CD4-positive, CD25-positive, alpha-beta regulatory T cell (primary cell): Measurements from ENCODE around the gene TMEM185B. TPM values are rescaled to one million over a fixed set of nuclear protein-coding genes. Genes with fewer than 3 reads are reported as not detected.
A peak's percentile ranks its signal among the peaks of the same experiment; 100 is the strongest.

Experiments used
- ATAC-seq, 2 donors: fragments of 150-1000 bp; cut with Tn5 transposase; one replicate each; pipeline ENCODE4 v1.10.0; 2021; ENCODE audit warnings: low read depth in 2 of 2, moderate number of reproducible peaks in 2 of 2, moderate library complexity in 1 of 2
- DNase-seq, 3 donors: peaks; one replicate each; pipeline versions ENCODE4 v3.0.0 to v3.0.0-alpha.2; 2012 to 2022; ENCODE audit warnings: mixed read lengths in 1 of 3
- H3K27ac ChIP-seq: one replicate; pipeline ENCODE4 v1.7.0; 2013; ENCODE audit warnings: mild to moderate bottlenecking, low read length; ENCODE audit not compliant: insufficient read depth, poor library complexity, severe bottlenecking
- H3K27me3 ChIP-seq: one replicate; pipeline ENCODE4 v1.7.0; 2013; ENCODE audit warnings: low read length; ENCODE audit not compliant: control insufficient read depth, insufficient read depth
- H3K36me3 ChIP-seq: one replicate; pipeline ENCODE4 v1.7.0; 2013; ENCODE audit warnings: mild to moderate bottlenecking, low read length, moderate library complexity; ENCODE audit not compliant: control insufficient read depth, insufficient read depth
- H3K4me1 ChIP-seq: 2 replicates; pipeline ENCODE4 v1.7.0; 2013; ENCODE audit warnings: mild to moderate bottlenecking, low read length; ENCODE audit not compliant: insufficient read depth, control insufficient read depth, poor library complexity, severe bottlenecking
- H3K4me3 ChIP-seq: one replicate; pipeline ENCODE4 v1.7.0; 2013; ENCODE audit warnings: low read depth, mild to moderate bottlenecking, low read length, moderate library complexity
- H3K9me3 ChIP-seq, 2 experiments: 1 replicate in 1 of 2; 2 replicates in 1 of 2; pipeline ENCODE4 v1.7.0; 2013; ENCODE audit warnings: low read length in 2 of 2, mild to moderate bottlenecking in 1 of 2, moderate library complexity in 1 of 2; ENCODE audit not compliant: control insufficient read depth in 2 of 2
- H3K27ac Mint-ChIP-seq, 3 donors: one replicate each; pipeline ENCODE4 v1.8.0; 2020 to 2022; ENCODE audit warnings: mild to moderate bottlenecking in 3 of 3, mixed read lengths in 3 of 3, moderate library complexity in 2 of 3
- H3K27me3 Mint-ChIP-seq: one replicate; pipeline ENCODE4 v1.8.0; 2022; ENCODE audit warnings: mild to moderate bottlenecking, mixed read lengths
- H3K36me3 Mint-ChIP-seq: one replicate; pipeline ENCODE4 v1.8.0; 2020; ENCODE audit warnings: mixed read lengths
- H3K4me1 Mint-ChIP-seq, 4 donors: one replicate each; pipeline ENCODE4 v1.8.0; 2020 to 2022; ENCODE audit warnings: mixed read lengths in 4 of 4, mild to moderate bottlenecking in 1 of 4
- H3K4me3 Mint-ChIP-seq, 4 donors: one replicate each; pipeline ENCODE4 v1.8.0; 2020 to 2022; ENCODE audit warnings: mild to moderate bottlenecking in 4 of 4, mixed read lengths in 4 of 4, moderate library complexity in 3 of 4
- H3K9me3 Mint-ChIP-seq, 7 donors: one replicate each; pipeline ENCODE4 v1.8.0; 2020 to 2022; ENCODE audit warnings: mixed read lengths in 7 of 7, mild to moderate bottlenecking in 3 of 7, moderate library complexity in 2 of 7
- polyA plus RNA-seq, 4 donors: library from polyadenylated mRNA; unstranded; fragments of 300-500 nt; fragmentation: Illumina TruSeq; gene quantifications; one replicate each; pipeline ENCODE4 v1.2.3, GENCODE V29; 2021
- total RNA-seq: library from RNA; stranded (reverse); gene quantifications from one replicate; pipeline ENCODE4 v1.2.3, GENCODE V29; 2022

TMEM185B gene
- total and polyA plus RNA-seq, 5 donors from 2014 or later: 15.6 to 23.3 (median 17.7) TPM

DNA sequence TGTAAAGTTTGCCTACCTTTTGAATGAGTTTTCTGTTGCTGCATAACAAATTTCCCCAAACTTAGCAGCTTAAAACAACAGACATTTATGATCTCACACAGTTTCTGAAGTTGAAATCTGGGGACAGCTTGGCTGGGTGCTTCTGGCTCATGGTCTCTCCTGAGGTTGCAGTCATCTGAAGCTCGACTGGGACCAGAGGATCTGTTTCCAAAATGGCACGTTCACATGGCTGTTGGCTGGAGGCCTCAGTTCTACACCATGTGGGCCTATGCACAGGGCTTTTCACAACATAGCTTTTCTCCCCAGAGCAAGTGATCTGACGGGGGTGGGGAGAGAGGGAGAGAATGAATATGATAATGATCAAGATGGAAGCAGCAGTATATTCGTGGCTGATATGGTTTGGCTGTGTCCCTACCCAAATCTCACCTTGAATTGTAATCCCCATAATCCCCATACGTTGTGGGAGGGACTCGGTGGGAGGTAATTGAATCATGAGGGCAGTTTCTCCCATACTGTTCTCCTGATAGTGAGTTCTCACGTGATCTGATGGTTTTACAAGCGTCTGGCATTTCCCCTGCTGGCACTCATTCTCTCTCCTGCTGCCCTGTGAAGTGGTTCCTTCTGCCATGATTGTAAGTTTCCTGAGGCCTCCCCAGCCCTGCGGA, 32.9 kb upstream of the TMEM185B start:
- Mint-ChIP-seq H3K4me1 (peaks cover 27 to 60% (median 52%) of the 10 kb centered on the region in 4 donors), H3K9me3 (peaks cover 0 to 9% (median 0%) of the 10 kb centered on the region in 7 donors), H3K27me3 (peaks cover 4% of the 10 kb centered on the region), H3K36me3 (peaks cover 8% of the 10 kb centered on the region), H3K4me3 (peak overlapping the region in 1 of 4 donors; percentile 99), H3K27ac (peak overlapping the region in 1 of 3 donors; percentile 85)
- ATAC-seq (no peak), DNase-seq (no peak)
- H3K36me3 ChIP-seq: no peaks in the 10 kb centered on the region
- no peak overlapping the region for H3K4me3 ChIP-seq
- peaks cover 24% of the 10 kb centered on the region for H3K4me1 ChIP-seq
- H3K27me3 ChIP-seq: no peaks in the 10 kb centered on the region
- H3K9me3 ChIP-seq: peaks cover 0 to 8% of the 10 kb centered on the region in 2 experiments
- no peak overlapping the region for H3K27ac ChIP-seq

DNA sequence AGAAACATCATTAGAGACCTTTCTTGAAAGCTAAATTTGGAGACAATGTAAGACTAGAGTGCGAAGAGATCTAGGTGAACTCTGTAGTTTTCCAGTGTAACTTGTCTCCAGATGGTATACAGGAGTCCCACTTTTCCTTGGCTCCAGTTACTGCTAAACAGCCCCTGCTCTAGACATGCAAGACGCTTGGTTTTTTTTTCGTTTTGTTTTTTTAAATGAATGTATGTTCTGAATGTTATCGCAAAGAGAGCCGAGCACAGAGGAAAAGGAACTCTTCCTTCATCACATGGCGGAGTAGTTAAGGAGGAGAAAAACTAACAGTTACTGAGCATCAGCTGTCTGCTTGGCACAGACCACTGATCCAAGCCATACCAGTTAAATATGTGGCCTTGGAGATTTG, 31.9 kb upstream of the TMEM185B start:
- ATAC-seq: no peak
- Mint-ChIP-seq H3K27ac (peak overlapping the region in 2 of 3 donors; percentile 45 to 86), H3K4me1 (peaks cover 28 to 64% (median 52%) of the 10 kb centered on the region in 4 donors)

DNA sequence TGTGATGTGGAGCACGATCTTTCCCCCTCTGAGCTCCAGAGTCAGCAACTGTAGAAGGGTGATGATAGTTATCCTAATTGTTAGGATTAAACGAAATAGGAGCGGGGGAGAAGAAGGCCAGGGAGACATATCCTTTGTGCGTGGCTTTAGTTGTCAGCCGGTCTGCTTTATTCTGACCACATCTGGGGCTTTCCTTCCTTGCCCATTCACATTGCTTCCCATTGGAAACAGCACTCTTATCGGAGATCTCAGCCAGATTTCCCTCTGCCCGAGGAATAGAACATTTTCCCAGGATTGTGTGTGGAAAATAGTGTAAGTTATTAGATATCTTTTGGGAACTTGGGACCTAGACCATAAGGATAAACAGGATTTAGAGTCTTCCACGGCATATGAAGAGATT, 31.0 kb upstream of the TMEM185B start:
- Histone ChIP-seq H3K9me3 (no peaks in the 10 kb centered on the region), H3K4me1 (peaks cover 24% of the 10 kb centered on the region), H3K4me3 (peak overlapping the region; percentile 82), H3K36me3 (no peaks in the 10 kb centered on the region), H3K27ac (no peak overlapping the region), H3K27me3 (no peaks in the 10 kb centered on the region)
- DNase-seq (no peak), ATAC-seq (no peak)
- peak overlapping the region; percentile 7 to 86 (median 14) for H3K27ac Mint-ChIP-seq
- peak overlapping the region; percentile 91 to 99 (median 93) for H3K4me3 Mint-ChIP-seq
- peaks cover 0 to 2% (median 0%) of the 10 kb centered on the region in 7 donors for H3K9me3 Mint-ChIP-seq
- peaks cover 13% of the 10 kb centered on the region for H3K27me3 Mint-ChIP-seq
- peaks cover 8% of the 10 kb centered on the region for H3K36me3 Mint-ChIP-seq
- peaks cover 33 to 65% (median 52%) of the 10 kb centered on the region in 4 donors for H3K4me1 Mint-ChIP-seq

More for the DNA sequence above, 31.9 kb upstream of the TMEM185B start:
- Histone ChIP-seq H3K36me3 (no peaks in the 10 kb centered on the region), H3K9me3 (peaks cover 0 to 2% of the 10 kb centered on the region in 2 experiments), H3K27ac (no peak overlapping the region), H3K4me3 (no peak overlapping the region), H3K4me1 (peaks cover 24% of the 10 kb centered on the region), H3K27me3 (no peaks in the 10 kb centered on the region)
- Mint-ChIP-seq H3K36me3 (peaks cover 8% of the 10 kb centered on the region), H3K27me3 (peaks cover 7% of the 10 kb centered on the region), H3K9me3 (peaks cover 0 to 3% (median 0%) of the 10 kb centered on the region in 7 donors), H3K4me3 (peak overlapping the region; percentile 88 to 99 (median 93))
- DNase-seq: no peak

GRCh38 chr2:120253021-120253882, 30.1 kb upstream of the TMEM185B start:
- peak overlapping the region; percentile 69 for H3K27ac ChIP-seq
- Mint-ChIP-seq H3K4me3 (peak overlapping the region; percentile 91 to 99 (median 93)), H3K9me3 (peaks cover 0 to 2% (median 0%) of the 10 kb centered on the region in 7 donors), H3K27me3 (peaks cover 22% of the 10 kb centered on the region), H3K4me1 (peaks cover 31 to 61% (median 49%) of the 10 kb centered on the region in 4 donors), H3K36me3 (peaks cover under 1% of the 10 kb centered on the region), H3K27ac (peak overlapping the region; percentile 61 to 86 (median 84))
- no peaks in the 10 kb centered on the region for H3K27me3 ChIP-seq
- no peaks in the 10 kb centered on the region for H3K36me3 ChIP-seq
- H3K9me3 ChIP-seq: no peaks in the 10 kb centered on the region
- H3K4me3 ChIP-seq: peak overlapping the region; percentile 82
- peak; percentile 10 to 56 (median 44) for DNase-seq
- peaks cover 24% of the 10 kb centered on the region for H3K4me1 ChIP-seq
- ATAC-seq: peak; percentile 20 to 22

- no peaks in the 10 kb centered on the region for H3K9me3 ChIP-seq
- Mint-ChIP-seq H3K27ac (peak within 1 kb of the TSS; percentile 86 to 97 (median 95)), H3K4me1 (peaks cover 22 to 53% (median 42%) of the 10 kb centered on the region in 4 donors), H3K27me3 (peaks cover 25% of the 10 kb centered on the region), H3K4me3 (peak within 1 kb of the TSS; percentile 98 to 99 (median 98)), H3K36me3 (no peaks in the 10 kb centered on the region), H3K9me3 (peaks cover 0 to 2% (median 0%) of the 10 kb centered on the region in 7 donors)
- DNase-seq: peak; percentile 98 to 99 (median 99)
- peaks cover 24% of the 10 kb centered on the region for H3K4me1 ChIP-seq
- peak; percentile 92 to 93 for ATAC-seq
- peak within 1 kb of the TSS; percentile 88 for H3K4me3 ChIP-seq
- H3K36me3 ChIP-seq: no peaks in the 10 kb centered on the region
- H3K27ac ChIP-seq: peak within 1 kb of the TSS; percentile 69
- no peaks in the 10 kb centered on the region for H3K27me3 ChIP-seq
Measured at GRCh38 chr2:120252225-120253020, 29.2 kb upstream of the TMEM185B start, which contains the start of gene RALB. Gene RALB (plus strand): TSS chr2:120252852. CDS start chr2:120278665, 25,813 bp downstream.

DNA sequence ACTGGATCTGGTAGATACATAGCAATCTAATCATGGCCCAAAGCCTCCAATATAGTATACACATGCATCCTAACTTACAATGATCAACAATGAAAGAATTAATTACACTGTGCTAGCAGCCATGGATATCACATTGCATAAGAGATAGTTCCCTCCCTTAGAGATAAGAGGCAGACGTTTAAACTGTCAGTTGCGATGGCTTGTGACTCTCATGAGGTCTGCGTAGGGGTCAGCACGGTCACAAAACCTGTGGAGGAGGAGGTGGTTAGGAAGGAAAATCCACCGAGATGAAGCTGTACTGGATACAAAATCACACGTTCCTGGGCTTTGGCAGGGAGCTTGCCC, 28.7 kb upstream of the TMEM185B start:
- H3K4me1 Mint-ChIP-seq: peaks cover 17 to 49% (median 37%) of the 10 kb centered on the region in 4 donors
- H3K36me3 Mint-ChIP-seq: no peaks in the 10 kb centered on the region

DNA sequence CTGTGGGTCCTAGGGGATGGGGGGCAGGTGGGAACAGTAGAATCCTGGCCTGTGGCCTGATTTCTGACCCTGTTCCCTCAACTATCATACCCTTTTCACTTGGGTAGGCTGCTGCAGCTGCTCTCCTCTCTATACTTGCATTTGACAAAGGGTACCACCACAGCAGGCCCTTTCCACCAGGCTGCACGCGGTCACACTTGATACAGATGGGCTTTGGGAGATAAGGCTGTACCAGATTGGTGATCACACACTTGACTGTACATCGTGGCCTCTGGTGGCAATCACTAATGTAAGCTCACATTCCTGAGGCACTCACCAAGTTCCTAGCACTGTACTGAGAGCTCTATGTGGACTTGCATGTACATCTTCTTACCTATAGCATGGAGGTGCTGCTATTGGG, 27.9 kb upstream of the TMEM185B start:
- Mint-ChIP-seq H3K9me3 (peaks cover 0 to 2% (median 0%) of the 10 kb centered on the region in 7 donors), H3K27me3 (peaks cover 25% of the 10 kb centered on the region), H3K27ac (no peak overlapping the region), H3K4me3 (peak overlapping the region in 1 of 4 donors; percentile 57), H3K36me3 (no peaks in the 10 kb centered on the region), H3K4me1 (peaks cover 15 to 42% (median 32%) of the 10 kb centered on the region in 4 donors)
- Histone ChIP-seq H3K4me3 (no peak overlapping the region), H3K27ac (no peak overlapping the region), H3K9me3 (no peaks in the 10 kb centered on the region), H3K36me3 (no peaks in the 10 kb centered on the region), H3K4me1 (peaks cover 24% of the 10 kb centered on the region), H3K27me3 (no peaks in the 10 kb centered on the region)
- no peak for DNase-seq
- no peak for ATAC-seq

More for the DNA sequence above, 28.7 kb upstream of the TMEM185B start:
- Histone ChIP-seq H3K27me3 (no peaks in the 10 kb centered on the region), H3K36me3 (no peaks in the 10 kb centered on the region), H3K4me3 (peak overlapping the region; percentile 88), H3K4me1 (peaks cover 24% of the 10 kb centered on the region), H3K9me3 (no peaks in the 10 kb centered on the region), H3K27ac (peak overlapping the region; percentile 69)
- Mint-ChIP-seq H3K4me3 (peak overlapping the region; percentile 98 to 99 (median 98)), H3K27me3 (peaks cover 25% of the 10 kb centered on the region), H3K27ac (peak overlapping the region in 2 of 3 donors; percentile 86 to 97), H3K9me3 (peaks cover 0 to 2% (median 0%) of the 10 kb centered on the region in 7 donors)
- DNase-seq: no peak
- ATAC-seq: no peak
